WTC11 (cell line): ENCODE measurements around the gene OGFOD2. TPM values are rescaled to one million over a fixed set of nuclear protein-coding genes. Genes with fewer than 3 reads are reported as not detected.

Experiments used
- ATAC-seq: fragments of 200-7000 bp; cut with Tn5 transposase; 2 replicates; pipeline ENCODE4 v1.10.0; 2021; ENCODE audit warnings: mild to moderate bottlenecking, moderate library complexity
- CTCF ChIA-PET: fragments of 300-600 bp; sonication (Branson Sonifier 250); formaldehyde crosslinking; loops from one replicate; lab custom pipeline; 2021; ENCODE audit warnings: antibody characterized with exemption; lab: Charles Lee
- POLR2A ChIA-PET: fragments of 350-600 bp; sonication (Branson Sonifier 250); formaldehyde crosslinking; loops from one replicate; lab custom pipeline; 2021; ENCODE audit warnings: antibody characterized with exemption; lab: Charles Lee
- DNase-seq: peaks from one replicate; pipeline ENCODE4 v3.0.0; 2021; ENCODE audit warnings: low spot score
- H3K27ac Mint-ChIP-seq: 2 replicates; pipeline ENCODE4 v1.8.0; 2021; ENCODE audit warnings: mixed read lengths
- H3K27me3 Mint-ChIP-seq: 2 replicates; pipeline ENCODE4 v1.8.0; 2021; ENCODE audit warnings: low read depth, mild to moderate bottlenecking, moderate library complexity, mixed read lengths
- H3K36me3 Mint-ChIP-seq: 2 replicates; pipeline ENCODE4 v1.8.0; 2021; ENCODE audit warnings: mixed read lengths
- H3K4me1 Mint-ChIP-seq: 2 replicates; pipeline ENCODE4 v1.8.0; 2022; ENCODE audit warnings: mixed read lengths
- H3K4me3 Mint-ChIP-seq: 2 replicates; pipeline ENCODE4 v1.8.0; 2021; ENCODE audit warnings: mild to moderate bottlenecking, moderate library complexity, mixed read lengths
- H3K9me3 Mint-ChIP-seq: 2 replicates; pipeline ENCODE4 v1.8.0; 2021; ENCODE audit warnings: mixed read lengths
- CREB1 ChIP-seq: sonication (generic); formaldehyde crosslinking; IDR thresholded peaks from 2 replicates; pipeline ENCODE4 v1.8.0; 2023; ENCODE audit warnings: mild to moderate bottlenecking, missing genetic modification reagents
- EMX1 ChIP-seq: fragments of 250-450 bp; sonication (Bioruptor Pico); IDR thresholded peaks from 2 replicates; pipeline ENCODE4 v1.8.0; 2021; ENCODE audit warnings: mild to moderate bottlenecking
- FOXJ3 ChIP-seq: sonication (generic); formaldehyde crosslinking; IDR thresholded peaks from 2 replicates; pipeline ENCODE4 v1.9.0; 2021; ENCODE audit warnings: missing genetic modification reagents, mild to moderate bottlenecking, borderline replicate concordance
- FOXK1 ChIP-seq: sonication (generic); formaldehyde crosslinking; IDR thresholded peaks from 2 replicates; pipeline ENCODE4 v1.8.0; 2022; ENCODE audit warnings: mild to moderate bottlenecking, moderate library complexity, missing genetic modification reagents
- GABPB1 ChIP-seq: sonication (generic); formaldehyde crosslinking; IDR thresholded peaks from 2 replicates; pipeline ENCODE4 v1.8.1; 2023; ENCODE audit warnings: mild to moderate bottlenecking, missing genetic modification reagents
- MXD4 ChIP-seq: fragments of 250-450 bp; sonication (Bioruptor Pico); IDR thresholded peaks from 2 replicates; pipeline ENCODE4 v1.8.0; 2021; ENCODE audit warnings: mild to moderate bottlenecking, moderate library complexity, borderline replicate concordance
- RELA ChIP-seq: sonication (generic); formaldehyde crosslinking; IDR thresholded peaks from 2 replicates; pipeline ENCODE4 v1.8.1; 2022; ENCODE audit warnings: missing genetic modification reagents, mild to moderate bottlenecking, borderline replicate concordance
- SP1 ChIP-seq: sonication (generic); formaldehyde crosslinking; conservative IDR thresholded peaks from 2 replicates; pipeline ENCODE4 v1.8.1; 2022; ENCODE audit warnings: missing genetic modification reagents
- TEAD4 ChIP-seq: sonication (generic); formaldehyde crosslinking; IDR thresholded peaks from 2 replicates; pipeline ENCODE4 v1.8.0; 2022; ENCODE audit warnings: mild to moderate bottlenecking, missing genetic modification reagents
- TP53 ChIP-seq: sonication (generic); formaldehyde crosslinking; IDR thresholded peaks from 2 replicates; pipeline ENCODE4 v1.8.1; 2023; ENCODE audit warnings: mild to moderate bottlenecking, missing genetic modification reagents
- ZNF219 ChIP-seq: sonication (generic); formaldehyde crosslinking; IDR thresholded peaks from 2 replicates; pipeline ENCODE4 v1.8.0; 2023; ENCODE audit warnings: missing genetic modification reagents, mild to moderate bottlenecking, borderline replicate concordance
- ZNF396 ChIP-seq: fragments of 250-450 bp; sonication (Bioruptor Pico); IDR thresholded peaks from 2 replicates; pipeline ENCODE4 v1.8.0; 2021; ENCODE audit warnings: mild to moderate bottlenecking, moderate library complexity, borderline replicate concordance
- ZNF423 ChIP-seq: fragments of 250-450 bp; sonication (Bioruptor Pico); IDR thresholded peaks from 2 replicates; pipeline ENCODE4 v2.1.2; 2022; ENCODE audit warnings: mild to moderate bottlenecking, moderate library complexity
- total RNA-seq: library from RNA; stranded (reverse); gene quantifications from 3 replicates; pipeline ENCODE4 v1.2.3, GENCODE V29; 2021
- TF ChIP-seq, protein P1 (sequence below): sonication (generic); formaldehyde crosslinking; conservative IDR thresholded peaks from 2 replicates; pipeline ENCODE4 v1.8.1; 2023; ENCODE audit warnings: mild to moderate bottlenecking, low read depth, missing genetic modification reagents, moderate library complexity
- TF ChIP-seq, protein P2 (sequence below): fragments of 250-450 bp; sonication (Bioruptor Pico); IDR thresholded peaks from 2 replicates; pipeline ENCODE4 v1.9.0; 2021; ENCODE audit warnings: mild to moderate bottlenecking
- TF ChIP-seq, protein P3 (sequence below): fragments of 250-450 bp; sonication (Bioruptor Pico); IDR thresholded peaks from 2 replicates; pipeline ENCODE4 v2.1.2; 2022; ENCODE audit warnings: mild to moderate bottlenecking, moderate library complexity
- TF ChIP-seq, protein P4 (sequence below): sonication (generic); formaldehyde crosslinking; IDR thresholded peaks from 2 replicates; pipeline ENCODE4 v1.8.0; 2022; ENCODE audit warnings: mild to moderate bottlenecking, missing genetic modification reagents
- TF ChIP-seq, protein P5 (sequence below): sonication (generic); formaldehyde crosslinking; IDR thresholded peaks from 2 replicates; pipeline ENCODE4 v1.8.1; 2023; ENCODE audit warnings: mild to moderate bottlenecking, moderate library complexity, missing genetic modification reagents

The OGFOD2 gene
- total RNA-seq, 1 experiment from 2014 or later = 28.1 TPM

DNA sequence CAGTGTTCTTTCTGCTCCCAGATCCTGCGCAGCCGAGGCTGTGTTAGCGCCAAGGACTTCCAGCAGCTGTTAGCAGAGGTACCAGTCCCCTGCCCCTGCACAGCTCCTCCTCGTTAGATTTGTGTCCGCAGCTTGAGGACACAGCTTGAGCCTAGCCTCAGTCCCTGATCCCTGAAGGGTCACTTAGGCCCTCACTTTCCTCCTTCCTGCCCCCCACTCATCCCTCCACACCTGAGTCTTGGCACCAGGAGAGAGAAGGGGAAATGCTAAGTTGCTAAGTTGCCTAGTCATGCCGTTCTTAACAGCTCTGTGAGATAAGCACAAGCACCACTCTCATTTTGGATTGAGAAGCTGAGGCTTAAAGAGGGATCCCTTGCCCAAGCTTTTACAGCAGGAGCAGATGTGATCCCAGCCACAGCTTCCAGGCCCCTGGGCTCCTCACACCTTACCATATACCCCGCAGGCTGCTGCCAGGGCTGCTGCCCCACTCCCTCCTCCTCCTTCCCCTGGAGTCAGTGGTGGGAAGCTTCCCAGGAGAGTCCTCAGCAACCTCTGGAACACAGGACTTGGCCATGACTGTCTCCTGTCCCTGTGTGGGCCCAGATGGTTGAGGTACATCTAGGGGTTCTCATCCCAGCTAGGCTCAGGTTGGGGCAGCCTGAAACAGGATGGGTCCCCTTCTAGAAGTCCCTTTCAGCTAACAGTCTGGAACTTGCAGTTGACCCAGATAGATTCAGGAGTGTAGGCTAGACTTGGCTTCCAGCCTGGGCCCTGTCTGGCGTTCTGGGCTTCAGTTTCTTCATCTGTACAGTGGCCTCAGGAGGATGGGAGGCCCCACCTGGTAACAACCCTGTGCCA, 975 bp downstream of the OGFOD2 start:
- Mint-ChIP-seq H3K4me3 (peak overlapping the region; percentile 96), H3K9me3 (no peaks in the 10 kb centered on the region), H3K27me3 (no peaks in the 10 kb centered on the region), H3K36me3 (no peaks in the 10 kb centered on the region), H3K27ac (peak overlapping the region; percentile 63; the same call in 1 of the 2 replicates), H3K4me1 (peaks cover 13% of the 10 kb centered on the region; the same call in 1 of the 2 replicates)
- ATAC-seq (no peak), DNase-seq (no peak)
- POLR2A ChIA-PET = interaction anchor here (0.7 to 2.2 kb wide), 3 partner anchors 10 to 1173 kb away, joined by 3 to 11 read pairs (median 10); partner anchors contain the start of genes ABCB9, MPHOSPH9 and MTRFR
- CTCF ChIA-PET = interaction anchor here (1.9 to 2.6 kb wide), 3 partner anchors 10 to 262 kb away, joined by 8 to 9 read pairs (median 9); partner anchors contain the start of gene ABCB9
- TF ChIP-seq, protein P1, sequence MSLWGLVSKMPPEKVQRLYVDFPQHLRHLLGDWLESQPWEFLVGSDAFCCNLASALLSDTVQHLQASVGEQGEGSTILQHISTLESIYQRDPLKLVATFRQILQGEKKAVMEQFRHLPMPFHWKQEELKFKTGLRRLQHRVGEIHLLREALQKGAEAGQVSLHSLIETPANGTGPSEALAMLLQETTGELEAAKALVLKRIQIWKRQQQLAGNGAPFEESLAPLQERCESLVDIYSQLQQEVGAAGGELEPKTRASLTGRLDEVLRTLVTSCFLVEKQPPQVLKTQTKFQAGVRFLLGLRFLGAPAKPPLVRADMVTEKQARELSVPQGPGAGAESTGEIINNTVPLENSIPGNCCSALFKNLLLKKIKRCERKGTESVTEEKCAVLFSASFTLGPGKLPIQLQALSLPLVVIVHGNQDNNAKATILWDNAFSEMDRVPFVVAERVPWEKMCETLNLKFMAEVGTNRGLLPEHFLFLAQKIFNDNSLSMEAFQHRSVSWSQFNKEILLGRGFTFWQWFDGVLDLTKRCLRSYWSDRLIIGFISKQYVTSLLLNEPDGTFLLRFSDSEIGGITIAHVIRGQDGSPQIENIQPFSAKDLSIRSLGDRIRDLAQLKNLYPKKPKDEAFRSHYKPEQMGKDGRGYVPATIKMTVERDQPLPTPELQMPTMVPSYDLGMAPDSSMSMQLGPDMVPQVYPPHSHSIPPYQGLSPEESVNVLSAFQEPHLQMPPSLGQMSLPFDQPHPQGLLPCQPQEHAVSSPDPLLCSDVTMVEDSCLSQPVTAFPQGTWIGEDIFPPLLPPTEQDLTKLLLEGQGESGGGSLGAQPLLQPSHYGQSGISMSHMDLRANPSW (CRISPR knock-in tag) = no peak
- TF ChIP-seq, protein P2, sequence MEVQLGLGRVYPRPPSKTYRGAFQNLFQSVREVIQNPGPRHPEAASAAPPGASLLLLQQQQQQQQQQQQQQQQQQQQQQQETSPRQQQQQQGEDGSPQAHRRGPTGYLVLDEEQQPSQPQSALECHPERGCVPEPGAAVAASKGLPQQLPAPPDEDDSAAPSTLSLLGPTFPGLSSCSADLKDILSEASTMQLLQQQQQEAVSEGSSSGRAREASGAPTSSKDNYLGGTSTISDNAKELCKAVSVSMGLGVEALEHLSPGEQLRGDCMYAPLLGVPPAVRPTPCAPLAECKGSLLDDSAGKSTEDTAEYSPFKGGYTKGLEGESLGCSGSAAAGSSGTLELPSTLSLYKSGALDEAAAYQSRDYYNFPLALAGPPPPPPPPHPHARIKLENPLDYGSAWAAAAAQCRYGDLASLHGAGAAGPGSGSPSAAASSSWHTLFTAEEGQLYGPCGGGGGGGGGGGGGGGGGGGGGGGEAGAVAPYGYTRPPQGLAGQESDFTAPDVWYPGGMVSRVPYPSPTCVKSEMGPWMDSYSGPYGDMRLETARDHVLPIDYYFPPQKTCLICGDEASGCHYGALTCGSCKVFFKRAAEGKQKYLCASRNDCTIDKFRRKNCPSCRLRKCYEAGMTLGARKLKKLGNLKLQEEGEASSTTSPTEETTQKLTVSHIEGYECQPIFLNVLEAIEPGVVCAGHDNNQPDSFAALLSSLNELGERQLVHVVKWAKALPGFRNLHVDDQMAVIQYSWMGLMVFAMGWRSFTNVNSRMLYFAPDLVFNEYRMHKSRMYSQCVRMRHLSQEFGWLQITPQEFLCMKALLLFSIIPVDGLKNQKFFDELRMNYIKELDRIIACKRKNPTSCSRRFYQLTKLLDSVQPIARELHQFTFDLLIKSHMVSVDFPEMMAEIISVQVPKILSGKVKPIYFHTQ (CRISPR knock-in tag) = no peak
- no peak for TF ChIP-seq RELA (CRISPR knock-in tag)
- TF ChIP-seq, protein P3, sequence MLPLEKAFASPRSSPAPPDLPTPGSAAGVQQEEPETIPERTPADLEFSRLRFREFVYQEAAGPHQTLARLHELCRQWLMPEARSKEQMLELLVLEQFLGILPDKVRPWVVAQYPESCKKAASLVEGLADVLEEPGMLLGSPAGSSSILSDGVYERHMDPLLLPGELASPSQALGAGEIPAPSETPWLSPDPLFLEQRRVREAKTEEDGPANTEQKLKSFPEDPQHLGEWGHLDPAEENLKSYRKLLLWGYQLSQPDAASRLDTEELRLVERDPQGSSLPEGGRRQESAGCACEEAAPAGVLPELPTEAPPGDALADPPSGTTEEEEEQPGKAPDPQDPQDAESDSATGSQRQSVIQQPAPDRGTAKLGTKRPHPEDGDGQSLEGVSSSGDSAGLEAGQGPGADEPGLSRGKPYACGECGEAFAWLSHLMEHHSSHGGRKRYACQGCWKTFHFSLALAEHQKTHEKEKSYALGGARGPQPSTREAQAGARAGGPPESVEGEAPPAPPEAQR = no peak
- TF ChIP-seq, protein P4, sequence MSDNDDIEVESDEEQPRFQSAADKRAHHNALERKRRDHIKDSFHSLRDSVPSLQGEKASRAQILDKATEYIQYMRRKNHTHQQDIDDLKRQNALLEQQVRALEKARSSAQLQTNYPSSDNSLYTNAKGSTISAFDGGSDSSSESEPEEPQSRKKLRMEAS (CRISPR knock-in tag) = no peak
- no peak for TF ChIP-seq ZNF396
- no peak for TF ChIP-seq FOXK1
- TF ChIP-seq, protein P5, sequence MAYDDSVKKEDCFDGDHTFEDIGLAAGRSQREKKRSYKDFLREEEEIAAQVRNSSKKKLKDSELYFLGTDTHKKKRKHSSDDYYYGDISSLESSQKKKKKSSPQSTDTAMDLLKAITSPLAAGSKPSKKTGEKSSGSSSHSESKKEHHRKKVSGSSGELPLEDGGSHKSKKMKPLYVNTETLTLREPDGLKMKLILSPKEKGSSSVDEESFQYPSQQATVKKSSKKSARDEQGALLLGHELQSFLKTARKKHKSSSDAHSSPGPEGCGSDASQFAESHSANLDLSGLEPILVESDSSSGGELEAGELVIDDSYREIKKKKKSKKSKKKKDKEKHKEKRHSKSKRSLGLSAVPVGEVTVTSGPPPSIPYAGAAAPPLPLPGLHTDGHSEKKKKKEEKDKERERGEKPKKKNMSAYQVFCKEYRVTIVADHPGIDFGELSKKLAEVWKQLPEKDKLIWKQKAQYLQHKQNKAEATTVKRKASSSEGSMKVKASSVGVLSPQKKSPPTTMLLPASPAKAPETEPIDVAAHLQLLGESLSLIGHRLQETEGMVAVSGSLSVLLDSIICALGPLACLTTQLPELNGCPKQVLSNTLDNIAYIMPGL (CRISPR knock-in tag) = no peak
- TF ChIP-seq ZNF219 (CRISPR knock-in tag) = no peak
- no peak for TF ChIP-seq CREB1 (CRISPR knock-in tag)

DNA sequence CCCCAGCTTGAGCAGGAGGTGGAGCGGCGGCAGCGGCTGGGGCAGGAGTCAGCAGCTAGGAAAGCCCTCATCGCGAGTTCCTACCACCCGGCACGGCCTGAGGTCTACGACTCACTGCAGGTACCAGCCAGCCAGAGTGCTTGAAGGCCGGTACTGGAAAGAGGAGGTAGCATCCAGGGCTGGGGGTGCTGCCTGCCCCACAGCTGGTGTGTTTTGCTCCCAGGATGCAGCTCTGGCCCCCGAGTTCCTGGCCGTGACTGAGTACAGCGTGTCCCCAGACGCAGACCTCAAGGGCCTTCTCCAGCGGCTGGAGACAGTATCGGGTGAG, 1.6 kb downstream of the OGFOD2 start:
- Mint-ChIP-seq H3K27me3 (no peaks in the 10 kb centered on the region), H3K4me1 (peaks cover 15% of the 10 kb centered on the region), H3K4me3 (peak overlapping the region; percentile 96), H3K9me3 (no peaks in the 10 kb centered on the region), H3K36me3 (0 out of 2 replicates have a peak, but pooled peaks cover under 1% of the 10 kb centered on the region), H3K27ac (no peak overlapping the region)
- ChIA-PET CTCF (no interaction called here), POLR2A (interaction anchor here (2.2 kb wide), 1 partner anchor 256 kb away, joined by 11 read pairs; the partner anchor contains the start of genes MPHOSPH9 and MTRFR)
- no peak for ATAC-seq
- DNase-seq = no peak
- no peak for TF ChIP-seq GABPB1
- TF ChIP-seq ZNF423 (CRISPR knock-in tag) = no peak
- no peak for TF ChIP-seq MXD4 (CRISPR knock-in tag)
- TF ChIP-seq EMX1 = no peak
- TF ChIP-seq TEAD4 = no peak
- no peak for TF ChIP-seq FOXJ3
- no peak for TF ChIP-seq SP1 (CRISPR knock-in tag)
- TF ChIP-seq TP53 = no peak
